Stomach (tissue), 4 donors: ENCODE data around the gene MRPS2.

Experiments
- CTCF ChIP-seq, 7 experiments: fragments of 450-650 bp in 4 of 7; fragments of 200-600 bp in 3 of 7; sonication (generic) in 3 of 7; IDR thresholded peaks; one replicate each; pipeline ENCODE4 v1.5.1; 2016 to 2019; ENCODE audit warnings: antibody characterized with exemption in 7 of 7, control low read depth in 2 of 7, mild to moderate bottlenecking in 1 of 7
- POLR2A ChIP-seq, 4 donors: fragments of 450-650 bp; IDR thresholded peaks; one replicate each; pipeline ENCODE4 v1.6.1; 2016; ENCODE audit warnings: antibody characterized with exemption in 4 of 4, control low read depth in 2 of 4, mild to moderate bottlenecking in 1 of 4, moderate library complexity in 1 of 4
- POLR2AphosphoS5 ChIP-seq, 3 donors: sonication (generic); formaldehyde crosslinking; IDR thresholded peaks; one replicate each; pipeline ENCODE4 v1.6.1; 2016; ENCODE audit warnings: antibody characterized with exemption in 3 of 3

- TF ChIP-seq CTCF (IDR thresholded peaks at IDR 0.05) (no peak), POLR2A (IDR thresholded peaks at IDR 0.05) (no peak), POLR2AphosphoS5 (IDR thresholded peaks at IDR 0.05) (no peak)
Observed at GRCh38 chr9:135508211-135508820, 7.8 kb downstream of the MRPS2 start.
